GM12872 (cell line): Measurements from ENCODE around the gene NUDT16.

Source experiments
- TF ChIP-seq, protein P1 (sequence below): IDR thresholded peaks from 3 replicates; pipeline ENCODE4 v1.5.1; 2011; ENCODE audit warnings: low read depth, mild to moderate bottlenecking, low read length, moderate library complexity; ENCODE audit not compliant: insufficient read depth

Gene NUDT16

DNA sequence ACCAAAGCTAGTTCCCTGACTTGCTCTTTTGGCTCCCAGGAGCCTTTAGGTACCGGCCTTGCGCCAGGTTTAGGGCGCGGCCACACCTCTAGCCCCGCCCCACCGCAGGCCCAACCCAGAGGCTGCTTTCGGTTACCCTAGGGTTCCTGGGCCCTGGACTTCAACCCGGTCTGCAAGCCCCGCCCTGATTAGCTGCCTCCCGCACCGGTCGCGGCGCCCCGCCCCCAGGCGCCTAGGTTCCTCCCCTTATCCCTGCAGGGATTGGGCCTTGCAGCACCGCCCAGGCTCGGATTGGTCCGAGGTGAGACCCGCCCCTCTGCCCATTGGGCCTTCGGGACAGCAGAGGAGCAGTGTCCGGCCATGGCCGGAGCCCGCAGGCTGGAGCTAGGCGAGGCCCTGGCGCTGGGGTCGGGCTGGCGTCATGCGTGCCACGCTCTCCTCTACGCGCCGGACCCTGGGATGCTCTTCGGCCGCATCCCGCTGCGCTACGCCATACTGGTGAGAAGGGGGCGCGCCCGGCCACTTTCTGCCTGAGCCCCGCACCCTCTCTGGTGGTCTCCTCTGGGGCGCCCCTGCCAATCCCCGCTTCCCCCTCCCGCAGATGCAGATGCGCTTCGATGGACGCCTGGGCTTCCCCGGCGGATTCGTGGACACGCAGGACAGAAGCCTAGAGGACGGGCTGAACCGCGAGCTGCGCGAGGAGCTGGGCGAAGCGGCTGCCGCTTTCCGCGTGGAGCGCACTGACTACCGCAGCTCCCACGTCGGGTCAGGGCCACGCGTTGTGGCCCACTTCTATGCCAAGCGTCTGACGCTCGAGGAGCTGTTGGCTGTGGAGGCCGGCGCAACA lies at the start of gene NUDT16:
NUDT16 (plus strand) TSS at position 330 of the 847 bp plus-strand sequence; CDS start at position 361, 31 bp downstream.
- TF ChIP-seq, protein P1, sequence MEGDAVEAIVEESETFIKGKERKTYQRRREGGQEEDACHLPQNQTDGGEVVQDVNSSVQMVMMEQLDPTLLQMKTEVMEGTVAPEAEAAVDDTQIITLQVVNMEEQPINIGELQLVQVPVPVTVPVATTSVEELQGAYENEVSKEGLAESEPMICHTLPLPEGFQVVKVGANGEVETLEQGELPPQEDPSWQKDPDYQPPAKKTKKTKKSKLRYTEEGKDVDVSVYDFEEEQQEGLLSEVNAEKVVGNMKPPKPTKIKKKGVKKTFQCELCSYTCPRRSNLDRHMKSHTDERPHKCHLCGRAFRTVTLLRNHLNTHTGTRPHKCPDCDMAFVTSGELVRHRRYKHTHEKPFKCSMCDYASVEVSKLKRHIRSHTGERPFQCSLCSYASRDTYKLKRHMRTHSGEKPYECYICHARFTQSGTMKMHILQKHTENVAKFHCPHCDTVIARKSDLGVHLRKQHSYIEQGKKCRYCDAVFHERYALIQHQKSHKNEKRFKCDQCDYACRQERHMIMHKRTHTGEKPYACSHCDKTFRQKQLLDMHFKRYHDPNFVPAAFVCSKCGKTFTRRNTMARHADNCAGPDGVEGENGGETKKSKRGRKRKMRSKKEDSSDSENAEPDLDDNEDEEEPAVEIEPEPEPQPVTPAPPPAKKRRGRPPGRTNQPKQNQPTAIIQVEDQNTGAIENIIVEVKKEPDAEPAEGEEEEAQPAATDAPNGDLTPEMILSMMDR: no peak

DNA sequence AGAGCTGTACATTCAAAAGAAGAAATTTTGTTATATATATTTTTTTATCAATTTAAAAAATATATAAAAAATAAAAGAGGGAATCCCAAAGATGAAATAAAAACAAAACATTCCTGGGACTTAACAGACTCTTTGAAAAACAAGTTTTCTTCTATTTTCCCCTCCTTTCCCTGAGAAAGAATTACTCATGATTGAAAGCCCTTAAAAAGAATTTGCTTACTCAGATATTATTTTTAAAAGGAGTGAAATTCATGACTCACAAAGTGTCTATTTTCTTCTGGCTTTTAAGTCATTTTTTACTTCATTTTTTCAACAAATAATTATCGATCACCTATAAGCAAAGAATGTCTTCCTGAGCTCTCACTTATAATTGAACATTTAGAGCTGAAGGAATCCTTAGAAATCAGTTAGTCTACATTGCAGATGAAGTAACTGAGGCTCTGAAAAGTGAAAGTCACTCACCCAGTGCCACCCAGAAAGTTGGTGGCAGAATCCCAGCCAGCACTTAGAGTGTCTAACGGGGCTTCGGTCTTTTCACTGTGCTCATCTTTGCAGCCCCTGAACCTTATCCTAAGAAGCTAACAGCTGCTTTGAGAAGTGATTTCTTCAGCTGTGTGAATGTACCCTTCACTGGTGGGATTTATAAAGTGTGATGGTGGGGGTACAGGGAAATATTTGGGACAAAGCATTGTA lies 42.5 kb upstream of the NUDT16 start:
- TF ChIP-seq, protein P1: no peak

DNA sequence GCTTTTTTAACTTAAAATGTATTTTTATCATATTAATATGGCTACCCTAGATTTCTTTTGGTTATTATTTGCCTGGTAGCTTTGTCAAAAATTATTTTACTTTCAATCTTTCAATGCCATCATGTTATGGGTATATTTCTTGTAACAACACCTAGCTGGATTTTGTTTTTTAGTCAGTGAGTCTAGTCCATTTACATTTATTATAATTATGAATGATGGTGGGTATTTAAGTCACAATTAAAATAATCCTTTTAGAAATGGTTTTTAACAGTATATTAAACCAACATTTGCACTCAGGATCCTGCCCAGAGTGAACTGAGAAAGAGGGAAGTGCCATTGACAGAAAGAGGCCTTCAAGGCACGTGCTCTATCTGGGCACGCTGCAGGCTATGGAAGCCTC lies 39.8 kb upstream of the NUDT16 start:
- TF ChIP-seq, protein P1: no peak

DNA sequence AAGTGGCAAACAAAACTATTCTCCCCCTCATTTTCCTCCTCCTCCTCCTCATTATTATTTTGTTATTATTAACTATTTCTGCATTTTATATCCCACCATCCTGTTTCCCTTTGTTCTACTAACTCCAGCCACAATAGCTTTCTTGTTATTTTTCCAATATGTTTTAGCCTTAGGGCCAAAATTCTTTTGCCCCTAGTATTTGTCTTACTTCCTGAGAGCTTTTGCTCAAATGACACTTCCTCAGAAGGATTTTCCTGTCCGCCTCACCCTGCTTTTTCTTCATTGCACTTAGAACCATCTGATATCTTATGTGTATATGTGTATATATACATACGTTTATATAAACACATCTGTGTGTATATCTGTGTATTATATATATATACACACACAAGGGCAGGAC lies 32.7 kb upstream of the NUDT16 start:
- TF ChIP-seq, protein P1: no peak

DNA sequence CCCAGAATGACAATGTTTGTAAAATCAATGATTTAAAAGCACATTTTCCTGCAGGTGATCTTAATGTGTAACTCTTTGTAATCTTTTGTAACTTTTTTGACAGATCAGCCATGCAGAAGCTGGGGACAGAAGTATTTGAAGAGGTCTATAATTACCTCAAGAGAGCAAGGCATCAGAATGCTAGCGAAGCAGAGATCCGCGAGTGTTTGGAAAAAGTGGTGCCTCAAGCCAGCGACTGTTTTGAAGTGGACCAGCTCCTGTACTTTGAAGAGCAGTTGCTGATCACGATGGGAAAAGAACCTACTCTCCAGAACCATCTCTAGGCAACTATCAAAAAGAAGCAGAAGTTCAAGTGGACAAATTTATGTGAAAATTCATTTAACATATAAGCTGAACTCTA lies 32.1 kb upstream of the NUDT16 start:
- TF ChIP-seq, protein P1: no peak

DNA sequence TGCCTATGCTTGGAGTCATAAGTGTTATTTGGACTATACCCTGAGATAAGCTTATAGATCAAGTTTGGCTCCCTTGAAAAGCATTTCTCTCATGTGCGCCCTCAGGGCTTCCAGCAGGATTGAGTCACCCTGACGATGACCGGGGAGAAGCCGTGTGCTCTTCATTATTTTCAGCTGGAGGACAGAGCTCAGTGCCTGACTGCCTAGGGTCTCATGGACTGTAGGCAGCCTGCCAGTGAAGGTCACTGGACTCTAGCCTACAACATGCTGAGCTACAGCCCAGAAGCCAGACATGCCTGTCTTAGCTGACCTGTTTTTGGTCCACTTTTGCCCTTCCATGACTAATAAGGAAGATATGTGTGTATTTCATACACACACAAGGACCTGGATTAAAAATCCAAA lies 31.6 kb upstream of the NUDT16 start:
- TF ChIP-seq, protein P1: no peak

DNA sequence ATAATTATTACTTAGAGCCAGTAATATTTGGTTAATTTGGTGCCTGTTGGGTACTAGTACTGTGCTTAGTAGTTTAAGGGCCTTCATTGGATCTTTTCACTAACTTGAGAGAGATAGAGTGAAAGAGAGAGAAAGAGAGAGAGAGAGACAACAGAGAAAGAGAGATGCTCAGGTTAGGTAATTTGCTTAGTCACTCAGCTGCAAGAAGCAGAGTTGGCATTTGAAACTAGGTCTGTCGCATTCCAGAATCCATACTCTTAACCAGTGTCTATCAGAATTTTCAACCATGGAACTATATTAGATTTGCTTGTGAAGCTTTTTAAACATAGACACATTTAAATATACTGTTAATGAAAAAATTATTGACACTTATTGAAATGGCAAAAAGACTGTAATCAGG lies 31.1 kb upstream of the NUDT16 start:
- TF ChIP-seq, protein P1: no peak
